Measurements from ENCODE around the gene KCNMB2.

KCNMB2 gene

DNA sequence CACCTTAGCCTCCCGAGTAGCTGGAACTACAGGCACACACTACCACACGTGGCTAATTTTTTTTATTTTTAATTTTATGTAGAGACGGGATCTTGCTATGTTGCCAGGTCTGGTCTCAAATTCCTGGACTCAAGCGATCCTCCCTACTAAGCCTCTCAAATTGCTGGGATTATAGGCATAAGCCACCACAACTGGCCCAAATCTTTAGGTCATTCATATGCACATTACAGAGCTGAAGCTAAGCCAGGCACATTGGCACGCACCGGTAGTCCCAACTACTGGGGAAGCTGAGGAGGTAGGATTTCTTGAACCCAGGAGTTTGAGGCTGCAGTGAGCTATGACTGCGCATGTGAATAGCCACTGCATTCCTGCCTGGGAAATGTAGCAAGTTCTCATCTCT lies 269.5 kb downstream of the KCNMB2 start:
- no peak for DNase-seq (ENCODE audit: low read depth)
- TF ChIP-seq, protein P1, sequence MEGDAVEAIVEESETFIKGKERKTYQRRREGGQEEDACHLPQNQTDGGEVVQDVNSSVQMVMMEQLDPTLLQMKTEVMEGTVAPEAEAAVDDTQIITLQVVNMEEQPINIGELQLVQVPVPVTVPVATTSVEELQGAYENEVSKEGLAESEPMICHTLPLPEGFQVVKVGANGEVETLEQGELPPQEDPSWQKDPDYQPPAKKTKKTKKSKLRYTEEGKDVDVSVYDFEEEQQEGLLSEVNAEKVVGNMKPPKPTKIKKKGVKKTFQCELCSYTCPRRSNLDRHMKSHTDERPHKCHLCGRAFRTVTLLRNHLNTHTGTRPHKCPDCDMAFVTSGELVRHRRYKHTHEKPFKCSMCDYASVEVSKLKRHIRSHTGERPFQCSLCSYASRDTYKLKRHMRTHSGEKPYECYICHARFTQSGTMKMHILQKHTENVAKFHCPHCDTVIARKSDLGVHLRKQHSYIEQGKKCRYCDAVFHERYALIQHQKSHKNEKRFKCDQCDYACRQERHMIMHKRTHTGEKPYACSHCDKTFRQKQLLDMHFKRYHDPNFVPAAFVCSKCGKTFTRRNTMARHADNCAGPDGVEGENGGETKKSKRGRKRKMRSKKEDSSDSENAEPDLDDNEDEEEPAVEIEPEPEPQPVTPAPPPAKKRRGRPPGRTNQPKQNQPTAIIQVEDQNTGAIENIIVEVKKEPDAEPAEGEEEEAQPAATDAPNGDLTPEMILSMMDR (IDR thresholded peaks at IDR 0.05; ENCODE audit: low read depth, low read length, missing control alignments) = no peak
- H3K4me3 ChIP-seq (ENCODE audit: low read depth, low read length) = no peak overlapping the region

DNA sequence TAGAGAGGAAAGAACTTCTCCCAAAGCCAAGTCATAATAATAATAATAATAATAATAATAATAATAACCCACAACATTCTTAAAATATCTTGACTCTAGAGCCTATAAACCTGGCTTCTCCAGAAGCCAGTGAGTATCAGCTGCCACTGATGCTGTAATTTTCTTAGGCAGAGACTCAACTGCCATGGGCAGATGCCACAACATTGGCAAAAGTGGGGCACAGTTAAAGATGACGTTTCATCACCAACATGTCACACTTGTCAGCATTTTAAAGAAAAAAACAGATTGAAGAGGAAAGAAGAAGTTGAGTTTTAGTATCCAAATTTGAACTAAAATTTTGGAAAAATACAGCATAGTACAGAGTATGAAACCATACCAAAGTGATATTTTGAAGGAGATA lies 270.4 kb downstream of the KCNMB2 start:
- TF ChIP-seq, protein P1 (IDR thresholded peaks at IDR 0.05; ENCODE audit: low read depth, low read length, missing control alignments) = no peak
- no peak for DNase-seq (ENCODE audit: low read depth)

DNA sequence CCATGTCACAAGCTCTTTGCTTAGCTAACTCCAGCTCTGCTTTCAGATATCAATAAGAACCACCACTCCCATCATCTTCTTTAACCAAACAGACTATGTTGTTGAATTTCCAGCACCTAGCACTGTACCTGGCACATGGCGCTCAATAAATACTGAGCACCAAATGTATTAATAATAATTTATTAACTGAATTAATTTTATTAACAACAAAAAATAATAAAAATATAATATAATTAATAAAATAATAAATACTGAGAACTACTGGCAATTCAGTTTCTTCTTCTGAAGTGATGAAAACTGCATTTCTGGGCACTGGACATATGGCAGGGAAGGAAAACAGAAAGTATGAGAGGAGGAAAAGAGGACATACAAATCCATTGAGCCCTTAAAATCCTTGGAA lies 271.5 kb downstream of the KCNMB2 start:
- TF ChIP-seq, protein P1 (IDR thresholded peaks at IDR 0.05; ENCODE audit: low read depth, low read length, missing control alignments) = no peak
- DNase-seq (ENCODE audit: low read depth) = no peak
- H3K4me3 ChIP-seq (ENCODE audit: low read depth, low read length) = no peak overlapping the region

More for the DNA sequence above, 270.4 kb downstream of the KCNMB2 start:
- no peak overlapping the region for H3K4me3 ChIP-seq (ENCODE audit: low read depth, low read length)

DNA sequence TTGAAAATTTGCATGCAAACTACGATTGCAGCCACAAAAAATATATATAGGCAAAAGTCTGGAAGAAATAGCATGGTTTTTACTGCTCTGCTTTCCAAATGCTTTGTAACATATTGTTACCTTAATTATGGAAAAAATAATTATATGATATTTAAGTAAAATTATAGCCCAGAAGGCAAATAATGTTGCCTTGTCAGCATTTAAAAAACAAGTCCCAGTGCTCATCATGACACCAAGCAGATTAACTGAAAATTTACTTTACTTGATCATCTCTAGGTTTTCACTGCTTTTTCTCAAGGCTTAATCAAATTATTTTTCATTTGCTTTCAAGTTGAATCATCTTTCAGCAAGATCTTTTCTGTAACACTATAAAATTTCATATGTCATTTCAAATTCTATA lies 272.5 kb downstream of the KCNMB2 start:
- no peak for DNase-seq (ENCODE audit: low read depth)
- no peak overlapping the region for H3K4me3 ChIP-seq (ENCODE audit: low read depth, low read length)
- TF ChIP-seq, protein P1 (IDR thresholded peaks at IDR 0.05; ENCODE audit: low read depth, low read length, missing control alignments) = no peak

DNA sequence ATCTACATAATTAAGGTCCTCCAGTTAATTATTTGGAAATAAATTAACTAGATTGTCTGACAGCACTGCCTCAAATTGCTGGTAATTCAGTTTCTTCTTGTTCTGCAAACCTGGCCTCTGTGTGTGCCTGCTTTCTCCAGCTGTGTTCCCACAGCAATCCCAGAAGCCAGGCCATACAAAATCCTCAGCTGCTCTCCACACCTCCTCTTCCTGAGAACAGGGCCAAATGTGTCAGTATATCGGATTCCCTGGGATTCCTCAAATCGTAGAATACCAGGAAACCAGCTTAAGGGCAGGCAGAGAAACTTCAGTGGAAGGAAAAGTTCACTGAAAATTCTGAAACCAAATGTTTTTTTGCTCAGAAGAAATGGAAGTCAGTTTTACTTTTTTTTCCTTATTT lies 273.9 kb downstream of the KCNMB2 start:
- TF ChIP-seq, protein P1 (IDR thresholded peaks at IDR 0.05; ENCODE audit: low read depth, low read length, missing control alignments) = no peak
- no peak overlapping the region for H3K4me3 ChIP-seq (ENCODE audit: low read depth, low read length)
- DNase-seq (ENCODE audit: low read depth) = no peak

GRCh38 chr3:178822722-178823121 lies 286.5 kb downstream of the KCNMB2 start:
- no peak overlapping the region for H3K4me3 ChIP-seq (ENCODE audit: low read depth, low read length)
- no peak for DNase-seq (ENCODE audit: low read depth)

GRCh38 chr3:178823150-178823549 lies 286.9 kb downstream of the KCNMB2 start:
- TF ChIP-seq, protein P1 (IDR thresholded peaks at IDR 0.05; ENCODE audit: low read depth, low read length, missing control alignments) = no peak
- no peak overlapping the region for H3K4me3 ChIP-seq (ENCODE audit: low read depth, low read length)
- DNase-seq (ENCODE audit: low read depth) = no peak

More at GRCh38 chr3:178822722-178823121, 286.5 kb downstream of the KCNMB2 start:
- TF ChIP-seq, protein P1 (IDR thresholded peaks at IDR 0.05; ENCODE audit: low read depth, low read length, missing control alignments) = no peak
